ENCODE data around the gene MAP4. TPM values are rescaled to one million over a fixed set of nuclear protein-coding genes. Genes with fewer than 3 reads are reported as not detected.

MAP4 gene
- polyA plus RNA-seq, 1 donor from 2014 or later, result 186 TPM

DNA sequence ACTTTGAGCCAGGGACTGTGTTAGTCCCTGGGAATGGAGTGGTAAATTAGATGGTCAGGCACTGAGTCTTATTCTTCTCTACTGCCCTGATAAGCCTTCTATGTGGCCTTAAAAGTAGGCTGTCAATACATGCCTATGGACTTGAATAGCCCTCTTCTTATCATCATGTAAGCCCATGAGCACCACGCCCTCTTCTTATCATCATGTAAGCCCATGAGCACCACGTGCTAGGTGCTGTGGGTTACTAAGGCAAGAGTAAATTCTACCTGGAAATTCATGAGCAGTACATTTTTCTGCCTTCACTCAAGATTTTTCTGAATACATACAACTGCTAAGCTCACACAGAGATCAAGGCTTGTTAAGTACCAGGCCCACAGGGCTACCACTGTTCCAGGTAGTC is 144.8 kb downstream of the MAP4 start:
- H3K9me2 ChIP-seq (ENCODE audit: insufficient read depth, low read length), result no peaks in the 10 kb centered on the region
- no peaks in the 10 kb centered on the region for H3F3A ChIP-seq (ENCODE audit: insufficient read depth, low read length, poor library complexity, severe bottlenecking)
- no peak overlapping the region for H3K4me3 ChIP-seq (ENCODE audit: low read length)
- H3K9ac ChIP-seq (ENCODE audit: low read length), result no peak overlapping the region
- H3K36me3 ChIP-seq (ENCODE audit: insufficient read depth, low read length), result peaks cover 22% of the 10 kb centered on the region
- TF ChIP-seq SMC3 (conservative IDR thresholded peaks at IDR 0.05; ENCODE audit: poor library complexity) (no peak), TAF1 (IDR thresholded peaks at IDR 0.05; ENCODE audit: low read depth) (no peak), RAD21 (conservative IDR thresholded peaks at IDR 0.05) (no peak), POLR2AphosphoS5 (IDR thresholded peaks at IDR 0.05) (no peak), EP300 (conservative IDR thresholded peaks at IDR 0.05; ENCODE audit: poor library complexity, severe bottlenecking) (no peak), EZH2 (IDR thresholded peaks at IDR 0.05; ENCODE audit: borderline replicate concordance, insufficient read depth, low read length, poor library complexity, severe bottlenecking) (no peak), MXI1 (conservative IDR thresholded peaks at IDR 0.05; ENCODE audit: poor library complexity, severe bottlenecking) (no peak)
- TF ChIP-seq, protein P1, sequence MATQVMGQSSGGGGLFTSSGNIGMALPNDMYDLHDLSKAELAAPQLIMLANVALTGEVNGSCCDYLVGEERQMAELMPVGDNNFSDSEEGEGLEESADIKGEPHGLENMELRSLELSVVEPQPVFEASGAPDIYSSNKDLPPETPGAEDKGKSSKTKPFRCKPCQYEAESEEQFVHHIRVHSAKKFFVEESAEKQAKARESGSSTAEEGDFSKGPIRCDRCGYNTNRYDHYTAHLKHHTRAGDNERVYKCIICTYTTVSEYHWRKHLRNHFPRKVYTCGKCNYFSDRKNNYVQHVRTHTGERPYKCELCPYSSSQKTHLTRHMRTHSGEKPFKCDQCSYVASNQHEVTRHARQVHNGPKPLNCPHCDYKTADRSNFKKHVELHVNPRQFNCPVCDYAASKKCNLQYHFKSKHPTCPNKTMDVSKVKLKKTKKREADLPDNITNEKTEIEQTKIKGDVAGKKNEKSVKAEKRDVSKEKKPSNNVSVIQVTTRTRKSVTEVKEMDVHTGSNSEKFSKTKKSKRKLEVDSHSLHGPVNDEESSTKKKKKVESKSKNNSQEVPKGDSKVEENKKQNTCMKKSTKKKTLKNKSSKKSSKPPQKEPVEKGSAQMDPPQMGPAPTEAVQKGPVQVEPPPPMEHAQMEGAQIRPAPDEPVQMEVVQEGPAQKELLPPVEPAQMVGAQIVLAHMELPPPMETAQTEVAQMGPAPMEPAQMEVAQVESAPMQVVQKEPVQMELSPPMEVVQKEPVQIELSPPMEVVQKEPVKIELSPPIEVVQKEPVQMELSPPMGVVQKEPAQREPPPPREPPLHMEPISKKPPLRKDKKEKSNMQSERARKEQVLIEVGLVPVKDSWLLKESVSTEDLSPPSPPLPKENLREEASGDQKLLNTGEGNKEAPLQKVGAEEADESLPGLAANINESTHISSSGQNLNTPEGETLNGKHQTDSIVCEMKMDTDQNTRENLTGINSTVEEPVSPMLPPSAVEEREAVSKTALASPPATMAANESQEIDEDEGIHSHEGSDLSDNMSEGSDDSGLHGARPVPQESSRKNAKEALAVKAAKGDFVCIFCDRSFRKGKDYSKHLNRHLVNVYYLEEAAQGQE (IDR thresholded peaks at IDR 0.05; ENCODE audit: borderline replicate concordance), result no peak
- TF ChIP-seq, protein P2, sequence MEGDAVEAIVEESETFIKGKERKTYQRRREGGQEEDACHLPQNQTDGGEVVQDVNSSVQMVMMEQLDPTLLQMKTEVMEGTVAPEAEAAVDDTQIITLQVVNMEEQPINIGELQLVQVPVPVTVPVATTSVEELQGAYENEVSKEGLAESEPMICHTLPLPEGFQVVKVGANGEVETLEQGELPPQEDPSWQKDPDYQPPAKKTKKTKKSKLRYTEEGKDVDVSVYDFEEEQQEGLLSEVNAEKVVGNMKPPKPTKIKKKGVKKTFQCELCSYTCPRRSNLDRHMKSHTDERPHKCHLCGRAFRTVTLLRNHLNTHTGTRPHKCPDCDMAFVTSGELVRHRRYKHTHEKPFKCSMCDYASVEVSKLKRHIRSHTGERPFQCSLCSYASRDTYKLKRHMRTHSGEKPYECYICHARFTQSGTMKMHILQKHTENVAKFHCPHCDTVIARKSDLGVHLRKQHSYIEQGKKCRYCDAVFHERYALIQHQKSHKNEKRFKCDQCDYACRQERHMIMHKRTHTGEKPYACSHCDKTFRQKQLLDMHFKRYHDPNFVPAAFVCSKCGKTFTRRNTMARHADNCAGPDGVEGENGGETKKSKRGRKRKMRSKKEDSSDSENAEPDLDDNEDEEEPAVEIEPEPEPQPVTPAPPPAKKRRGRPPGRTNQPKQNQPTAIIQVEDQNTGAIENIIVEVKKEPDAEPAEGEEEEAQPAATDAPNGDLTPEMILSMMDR (IDR thresholded peaks at IDR 0.05; ENCODE audit: poor library complexity, severe bottlenecking), result no peak
- H3K27ac ChIP-seq (ENCODE audit: low read length), result no peak overlapping the region
- H4K20me1 ChIP-seq (ENCODE audit: insufficient read depth), result no peaks in the 10 kb centered on the region
- no peak overlapping the region for H3K4me2 ChIP-seq (ENCODE audit: low read length)
- no peaks in the 10 kb centered on the region for H3K79me2 ChIP-seq (replicated peaks; ENCODE audit: insufficient read depth, low read length)
- no peaks in the 10 kb centered on the region for H3K9me3 ChIP-seq (ENCODE audit: low read length)
- no peak overlapping the region for H2AFZ ChIP-seq (ENCODE audit: low read depth, low read length)
- no peaks in the 10 kb centered on the region for H3K27me3 ChIP-seq (ENCODE audit: insufficient read depth, low read depth, low read length)

DNA sequence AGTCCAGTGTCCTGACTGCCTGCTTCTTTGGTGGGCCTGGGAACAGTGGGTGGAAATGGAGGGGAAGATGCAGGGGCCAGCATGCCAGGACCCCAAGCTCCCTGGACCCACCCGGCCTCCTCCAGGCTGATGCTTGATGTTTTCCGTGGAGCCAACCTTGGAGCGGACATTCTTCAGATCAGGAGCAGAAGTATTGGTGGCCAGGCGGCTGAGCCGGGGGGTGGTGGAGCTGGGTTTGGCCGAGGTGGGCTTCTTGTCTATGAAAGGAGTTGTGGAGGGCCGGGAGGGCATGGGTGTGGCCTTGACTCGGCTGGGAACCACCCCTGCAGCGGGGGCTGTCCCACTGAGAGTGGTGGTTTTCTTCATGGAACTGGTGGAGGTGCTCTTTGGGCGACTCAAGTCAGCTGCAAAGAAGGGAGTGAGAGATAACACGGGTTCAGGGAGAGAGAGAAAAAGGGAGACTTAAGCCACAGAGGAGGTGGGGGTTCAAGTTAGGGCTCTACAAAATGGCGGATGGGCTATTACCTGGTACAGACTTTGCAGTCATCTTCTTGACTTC is 145.4 kb downstream of the MAP4 start:
- no peak overlapping the region for H3K27ac ChIP-seq (ENCODE audit: low read length)
- H3K4me2 ChIP-seq (ENCODE audit: low read length), result no peak overlapping the region
- H3K9me3 ChIP-seq (ENCODE audit: low read length), result no peaks in the 10 kb centered on the region
- no peak overlapping the region for H3K9ac ChIP-seq (ENCODE audit: low read length)
- H3K79me2 ChIP-seq (replicated peaks; ENCODE audit: insufficient read depth, low read length), result no peaks in the 10 kb centered on the region
- no peak overlapping the region for H2AFZ ChIP-seq (ENCODE audit: low read depth, low read length)
- H4K20me1 ChIP-seq (ENCODE audit: insufficient read depth), result no peaks in the 10 kb centered on the region
- TF ChIP-seq, protein P2 (IDR thresholded peaks at IDR 0.05; ENCODE audit: poor library complexity, severe bottlenecking), result no peak
- TF ChIP-seq, protein P1 (IDR thresholded peaks at IDR 0.05; ENCODE audit: borderline replicate concordance), result no peak
- no peak for TF ChIP-seq EZH2 (IDR thresholded peaks at IDR 0.05; ENCODE audit: borderline replicate concordance, insufficient read depth, low read length, poor library complexity, severe bottlenecking)
- TF ChIP-seq SMC3 (conservative IDR thresholded peaks at IDR 0.05; ENCODE audit: poor library complexity), result no peak
- no peak for TF ChIP-seq TAF1 (IDR thresholded peaks at IDR 0.05; ENCODE audit: low read depth)
- no peak for TF ChIP-seq RAD21 (conservative IDR thresholded peaks at IDR 0.05)
- TF ChIP-seq EP300 (conservative IDR thresholded peaks at IDR 0.05; ENCODE audit: poor library complexity, severe bottlenecking), result no peak
- TF ChIP-seq POLR2AphosphoS5 (IDR thresholded peaks at IDR 0.05), result no peak
- no peak for TF ChIP-seq MXI1 (conservative IDR thresholded peaks at IDR 0.05; ENCODE audit: poor library complexity, severe bottlenecking)
- H3K36me3 ChIP-seq (ENCODE audit: insufficient read depth, low read length), result peaks cover 22% of the 10 kb centered on the region
- no peaks in the 10 kb centered on the region for H3K9me2 ChIP-seq (ENCODE audit: insufficient read depth, low read length)
- no peaks in the 10 kb centered on the region for H3K27me3 ChIP-seq (ENCODE audit: insufficient read depth, low read depth, low read length)
- H3K4me3 ChIP-seq (ENCODE audit: low read length), result no peak overlapping the region
- H3F3A ChIP-seq (ENCODE audit: insufficient read depth, low read length, poor library complexity, severe bottlenecking), result no peaks in the 10 kb centered on the region
